ENCODE measurements around the gene CAPN3.

- no peak for TF ChIP-seq TAF1 (IDR thresholded peaks at IDR 0.05; ENCODE audit: low read depth)
- no peak for TF ChIP-seq MAX (IDR thresholded peaks at IDR 0.05)
- TF ChIP-seq CEBPB (IDR thresholded peaks at IDR 0.05), result no peak
- TF ChIP-seq FOXM1 (IDR thresholded peaks at IDR 0.05; ENCODE audit: borderline replicate concordance, low read depth), result no peak
Measured at GRCh38 chr15:42450425-42450790, 91.1 kb downstream of the CAPN3 start.

Measured in Ishikawa (cell line).